ENCODE data around the gene TTC39A.

GRCh38 chr1:51299981-51300670 is 30.2 kb downstream of the TTC39A start:
- TF ChIP-seq CTCF (IDR thresholded peaks at IDR 0.05 in 2 of 3, conservative IDR thresholded peaks at IDR 0.05 in 1 of 3; ENCODE audit: borderline replicate concordance in 1 of 3, insufficient read depth in 1 of 3, low read depth in 2 of 3, low read length in 2 of 3) (no peak), SP1 (IDR thresholded peaks at IDR 0.05; ENCODE audit: low read depth) (no peak), YY1 (IDR thresholded peaks at IDR 0.05; ENCODE audit: extremely low read depth, insufficient replicate concordance, low read depth, low read length) (no peak), POLR2A (IDR thresholded peaks at IDR 0.05; ENCODE audit: borderline replicate concordance, extremely low read depth, insufficient read depth, insufficient read length) (no peak), POLR2AphosphoS5 (IDR thresholded peaks at IDR 0.05; ENCODE audit: low read depth, low read length) (no peak)
